ENCODE results near the gene LETMD1.

Gene LETMD1

GRCh38 chr12:51067771-51068170 is 19.6 kb downstream of the LETMD1 start:
- Histone ChIP-seq H3K4me1 (ENCODE audit: control insufficient read depth in 1 of 2, insufficient read depth in 1 of 2, low read depth in 1 of 2, low read length in 1 of 2) (peaks cover 5 to 6% of the 10 kb centered on the region in 2 experiments), H3K4me3 (ENCODE audit: low read depth in 1 of 2, low read length in 1 of 2) (no peak overlapping the region), H3K36me3 (peaks cover 71% of the 10 kb centered on the region), H3K9me3 (no peaks in the 10 kb centered on the region), H3K27ac (no peak overlapping the region), H3K27me3 (no peaks in the 10 kb centered on the region)
- TF ChIP-seq, protein P1, sequence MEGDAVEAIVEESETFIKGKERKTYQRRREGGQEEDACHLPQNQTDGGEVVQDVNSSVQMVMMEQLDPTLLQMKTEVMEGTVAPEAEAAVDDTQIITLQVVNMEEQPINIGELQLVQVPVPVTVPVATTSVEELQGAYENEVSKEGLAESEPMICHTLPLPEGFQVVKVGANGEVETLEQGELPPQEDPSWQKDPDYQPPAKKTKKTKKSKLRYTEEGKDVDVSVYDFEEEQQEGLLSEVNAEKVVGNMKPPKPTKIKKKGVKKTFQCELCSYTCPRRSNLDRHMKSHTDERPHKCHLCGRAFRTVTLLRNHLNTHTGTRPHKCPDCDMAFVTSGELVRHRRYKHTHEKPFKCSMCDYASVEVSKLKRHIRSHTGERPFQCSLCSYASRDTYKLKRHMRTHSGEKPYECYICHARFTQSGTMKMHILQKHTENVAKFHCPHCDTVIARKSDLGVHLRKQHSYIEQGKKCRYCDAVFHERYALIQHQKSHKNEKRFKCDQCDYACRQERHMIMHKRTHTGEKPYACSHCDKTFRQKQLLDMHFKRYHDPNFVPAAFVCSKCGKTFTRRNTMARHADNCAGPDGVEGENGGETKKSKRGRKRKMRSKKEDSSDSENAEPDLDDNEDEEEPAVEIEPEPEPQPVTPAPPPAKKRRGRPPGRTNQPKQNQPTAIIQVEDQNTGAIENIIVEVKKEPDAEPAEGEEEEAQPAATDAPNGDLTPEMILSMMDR (IDR thresholded peaks at IDR 0.05): no peak

DNA sequence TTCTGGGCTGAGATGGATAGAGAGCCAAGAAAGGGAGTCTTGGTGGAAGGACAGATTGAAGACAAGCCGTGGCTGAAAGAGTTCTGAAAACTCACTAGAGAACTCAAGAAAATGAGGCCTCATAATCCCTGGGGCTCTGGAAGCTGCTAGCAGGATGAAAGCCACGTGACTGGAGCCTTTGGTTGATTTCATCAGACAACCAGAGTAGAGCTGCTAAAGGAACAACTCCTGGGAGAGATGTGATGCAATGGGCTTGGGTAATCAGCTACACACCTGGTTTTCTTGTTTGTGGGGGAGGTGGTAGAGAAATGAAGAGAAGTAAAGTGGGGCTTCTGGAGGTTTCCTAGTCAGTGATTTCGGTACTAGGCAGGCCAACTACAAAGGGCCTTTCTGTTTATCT is 21.9 kb downstream of the LETMD1 start:
- no peaks in the 10 kb centered on the region for H3K9me3 ChIP-seq
- no peaks in the 10 kb centered on the region for H3K27me3 ChIP-seq
- peaks cover 62% of the 10 kb centered on the region for H3K36me3 ChIP-seq
- no peak overlapping the region for H3K4me3 ChIP-seq (ENCODE audit: low read depth in 1 of 2, low read length in 1 of 2)
- peaks cover 5 to 6% of the 10 kb centered on the region in 2 experiments for H3K4me1 ChIP-seq (ENCODE audit: control insufficient read depth in 1 of 2, insufficient read depth in 1 of 2, low read depth in 1 of 2, low read length in 1 of 2)
- TF ChIP-seq, protein P1 (IDR thresholded peaks at IDR 0.05): no peak
- H3K27ac ChIP-seq: no peak overlapping the region

- TF ChIP-seq, protein P1 (IDR thresholded peaks at IDR 0.05): no peak
- H3K36me3 ChIP-seq: peaks cover 45% of the 10 kb centered on the region
These were observed 23.5 kb downstream of the LETMD1 start for GRCh38 chr12:51071663-51072062.

GRCh38 chr12:51075390-51075789 is 27.3 kb downstream of the LETMD1 start:
- H3K4me1 ChIP-seq (ENCODE audit: control insufficient read depth in 1 of 2, insufficient read depth in 1 of 2, low read depth in 1 of 2, low read length in 1 of 2): peaks cover 0 to 4% of the 10 kb centered on the region in 2 experiments
- no peaks in the 10 kb centered on the region for H3K9me3 ChIP-seq
- peaks cover 26% of the 10 kb centered on the region for H3K36me3 ChIP-seq
- H3K27me3 ChIP-seq: no peaks in the 10 kb centered on the region
- H3K4me3 ChIP-seq (ENCODE audit: low read depth in 1 of 2, low read length in 1 of 2): no peak overlapping the region
- no peak overlapping the region for H3K27ac ChIP-seq
- TF ChIP-seq, protein P1 (IDR thresholded peaks at IDR 0.05): no peak

More at GRCh38 chr12:51071663-51072062, 23.5 kb downstream of the LETMD1 start:
- Histone ChIP-seq H3K9me3 (no peaks in the 10 kb centered on the region), H3K27me3 (no peaks in the 10 kb centered on the region), H3K4me3 (ENCODE audit: low read depth in 1 of 2, low read length in 1 of 2) (no peak overlapping the region), H3K27ac (no peak overlapping the region), H3K4me1 (ENCODE audit: control insufficient read depth in 1 of 2, insufficient read depth in 1 of 2, low read depth in 1 of 2, low read length in 1 of 2) (peaks cover 5 to 6% of the 10 kb centered on the region in 2 experiments)

DNA sequence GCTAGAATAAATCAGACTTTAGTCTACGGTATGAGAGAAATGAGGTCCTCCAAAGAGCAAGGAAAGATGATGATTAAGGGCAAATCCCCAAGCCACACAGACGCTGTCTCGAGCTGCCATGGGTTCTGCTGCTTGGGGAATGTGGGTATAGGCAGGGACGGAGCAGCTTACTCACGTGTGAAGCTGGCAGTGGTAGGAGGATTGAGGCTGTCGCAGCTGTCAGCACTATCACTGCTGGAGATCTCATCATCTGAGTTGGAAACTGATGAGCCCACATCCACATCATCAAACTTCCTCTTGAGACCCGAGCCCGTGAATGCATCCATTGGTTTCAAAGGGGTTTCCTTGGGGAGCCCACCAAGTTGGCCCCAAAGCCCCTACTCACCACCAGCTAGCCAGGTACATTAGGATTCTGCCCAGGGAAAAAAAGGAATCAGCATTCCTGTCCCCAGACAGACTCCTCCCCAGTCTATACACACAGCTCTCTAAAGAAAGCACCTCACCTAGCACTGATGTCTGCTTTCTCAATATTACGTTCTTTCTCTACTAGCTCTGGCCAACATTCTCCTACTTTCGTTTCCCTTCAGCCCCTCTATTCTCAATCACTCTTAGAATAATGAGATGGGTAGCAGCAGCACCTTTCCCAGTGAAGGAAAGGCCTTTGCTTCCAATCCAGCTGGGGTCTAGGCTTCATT is 28.3 kb downstream of the LETMD1 start:
- TF ChIP-seq, protein P1 (IDR thresholded peaks at IDR 0.05): no peak
- Histone ChIP-seq H3K4me3 (ENCODE audit: low read depth in 1 of 2, low read length in 1 of 2) (no peak overlapping the region), H3K9me3 (no peaks in the 10 kb centered on the region), H3K36me3 (peaks cover 25% of the 10 kb centered on the region), H3K27me3 (no peaks in the 10 kb centered on the region), H3K27ac (no peak overlapping the region), H3K4me1 (ENCODE audit: control insufficient read depth in 1 of 2, insufficient read depth in 1 of 2, low read depth in 1 of 2, low read length in 1 of 2) (peaks cover 0 to 4% of the 10 kb centered on the region in 2 experiments)

Measured in neutrophil (primary cell).